Measurements from ENCODE around the gene NEDD8. TPM values are rescaled to one million over a fixed set of nuclear protein-coding genes. Genes with fewer than 3 reads are reported as not detected.
A peak's percentile ranks its signal among the peaks of the same experiment; 100 is the strongest.

The NEDD8 gene
- total RNA-seq, 4 donors from 2014 or later: 44.1 to 77.6 (median 67.9) TPM

DNA sequence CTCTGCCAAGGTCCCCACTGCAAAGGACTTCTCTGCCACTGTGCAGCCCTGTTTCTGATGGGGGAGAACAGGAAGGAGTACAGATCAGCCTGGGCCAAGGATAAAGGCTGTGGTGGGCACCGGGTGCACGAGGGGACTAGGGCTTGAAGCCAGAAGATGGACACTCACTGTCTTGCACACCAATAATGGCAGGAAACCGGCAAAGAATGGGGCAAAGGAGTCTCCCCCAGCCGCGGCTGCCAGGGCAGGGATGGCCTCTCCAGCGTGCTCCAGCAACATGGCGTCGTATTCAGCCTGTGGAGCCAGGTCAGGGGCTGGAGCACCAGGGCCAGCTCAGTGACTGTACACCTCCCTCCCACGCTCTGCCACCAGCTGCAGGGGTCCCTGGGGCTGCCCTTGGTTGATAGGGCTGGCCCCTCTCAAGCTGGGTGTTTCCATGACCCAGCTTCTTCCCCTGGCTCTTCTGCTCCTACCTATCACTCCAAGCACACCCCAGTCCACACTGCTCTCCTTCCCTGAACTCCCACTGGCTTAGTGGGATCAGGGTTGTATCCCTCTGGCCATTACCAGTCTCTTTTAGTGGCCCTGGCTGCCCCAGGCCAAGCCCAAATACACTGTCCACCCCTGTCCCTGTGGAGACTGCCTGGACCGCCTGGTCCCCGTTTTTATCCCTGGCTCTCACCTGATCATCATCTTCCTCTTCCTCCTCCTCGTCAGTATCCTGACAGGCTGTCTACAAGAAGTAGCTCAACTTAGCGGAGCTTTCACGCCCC lies 49.9 kb downstream of the NEDD8 start:
- Histone ChIP-seq H3K27ac (no peak overlapping the region), H3K9me3 (no peaks in the 10 kb centered on the region), H3K36me3 (peaks cover 0 to 87% (median 0%) of the 10 kb centered on the region in 3 donors), H3K4me1 (no peaks in the 10 kb centered on the region), H3K4me3 (no peak overlapping the region), H3K27me3 (no peaks in the 10 kb centered on the region)
- TF ChIP-seq, protein P1, sequence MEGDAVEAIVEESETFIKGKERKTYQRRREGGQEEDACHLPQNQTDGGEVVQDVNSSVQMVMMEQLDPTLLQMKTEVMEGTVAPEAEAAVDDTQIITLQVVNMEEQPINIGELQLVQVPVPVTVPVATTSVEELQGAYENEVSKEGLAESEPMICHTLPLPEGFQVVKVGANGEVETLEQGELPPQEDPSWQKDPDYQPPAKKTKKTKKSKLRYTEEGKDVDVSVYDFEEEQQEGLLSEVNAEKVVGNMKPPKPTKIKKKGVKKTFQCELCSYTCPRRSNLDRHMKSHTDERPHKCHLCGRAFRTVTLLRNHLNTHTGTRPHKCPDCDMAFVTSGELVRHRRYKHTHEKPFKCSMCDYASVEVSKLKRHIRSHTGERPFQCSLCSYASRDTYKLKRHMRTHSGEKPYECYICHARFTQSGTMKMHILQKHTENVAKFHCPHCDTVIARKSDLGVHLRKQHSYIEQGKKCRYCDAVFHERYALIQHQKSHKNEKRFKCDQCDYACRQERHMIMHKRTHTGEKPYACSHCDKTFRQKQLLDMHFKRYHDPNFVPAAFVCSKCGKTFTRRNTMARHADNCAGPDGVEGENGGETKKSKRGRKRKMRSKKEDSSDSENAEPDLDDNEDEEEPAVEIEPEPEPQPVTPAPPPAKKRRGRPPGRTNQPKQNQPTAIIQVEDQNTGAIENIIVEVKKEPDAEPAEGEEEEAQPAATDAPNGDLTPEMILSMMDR (IDR thresholded peaks at IDR 0.05): no peak
- TF ChIP-seq POLR2A (IDR thresholded peaks at IDR 0.05): no peak
- peak in 1 of 3 donors; percentile 29 for DNase-seq

DNA sequence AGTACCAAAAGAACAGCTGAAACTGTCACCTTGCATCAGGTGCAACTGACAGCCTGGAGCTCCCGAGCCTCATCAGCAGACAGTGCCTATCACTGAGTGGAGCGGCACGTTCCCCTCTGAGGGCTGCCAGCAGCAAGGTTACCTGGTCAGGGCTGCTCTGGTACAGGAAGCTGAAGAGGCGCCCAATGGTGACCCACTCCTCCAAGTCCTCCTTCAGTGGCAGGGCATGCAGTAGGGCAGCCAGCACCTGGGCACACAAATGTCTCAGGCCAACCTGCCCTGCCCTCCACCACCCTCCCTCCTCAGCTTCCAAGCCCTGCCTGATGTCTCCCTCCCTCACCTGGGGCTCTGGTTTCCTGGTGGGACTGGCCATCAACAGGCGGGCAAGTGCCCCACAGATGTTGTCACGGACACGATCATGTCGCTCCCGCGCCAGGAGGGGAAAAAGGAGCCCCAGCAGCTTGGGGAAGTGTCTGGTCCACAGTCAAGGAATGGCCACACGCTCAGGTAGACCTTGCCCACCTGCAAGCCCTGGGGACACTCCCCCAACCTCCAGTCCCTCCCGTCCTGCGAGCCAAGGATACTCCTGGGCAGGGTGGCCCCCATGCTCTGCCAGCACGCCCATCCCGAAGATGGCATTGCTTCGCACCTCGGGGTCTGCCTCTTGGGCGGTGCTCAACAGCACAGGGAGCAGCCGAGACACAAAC lies 50.6 kb downstream of the NEDD8 start:
- Histone ChIP-seq H3K4me3 (no peak overlapping the region), H3K27ac (no peak overlapping the region), H3K4me1 (no peaks in the 10 kb centered on the region), H3K9me3 (no peaks in the 10 kb centered on the region), H3K36me3 (peaks cover 0 to 95% (median 0%) of the 10 kb centered on the region in 3 donors), H3K27me3 (no peaks in the 10 kb centered on the region)
- peak in 1 of 3 donors; percentile 41 for DNase-seq
- TF ChIP-seq POLR2A (IDR thresholded peaks at IDR 0.05): no peak
- TF ChIP-seq, protein P1 (IDR thresholded peaks at IDR 0.05): no peak

DNA sequence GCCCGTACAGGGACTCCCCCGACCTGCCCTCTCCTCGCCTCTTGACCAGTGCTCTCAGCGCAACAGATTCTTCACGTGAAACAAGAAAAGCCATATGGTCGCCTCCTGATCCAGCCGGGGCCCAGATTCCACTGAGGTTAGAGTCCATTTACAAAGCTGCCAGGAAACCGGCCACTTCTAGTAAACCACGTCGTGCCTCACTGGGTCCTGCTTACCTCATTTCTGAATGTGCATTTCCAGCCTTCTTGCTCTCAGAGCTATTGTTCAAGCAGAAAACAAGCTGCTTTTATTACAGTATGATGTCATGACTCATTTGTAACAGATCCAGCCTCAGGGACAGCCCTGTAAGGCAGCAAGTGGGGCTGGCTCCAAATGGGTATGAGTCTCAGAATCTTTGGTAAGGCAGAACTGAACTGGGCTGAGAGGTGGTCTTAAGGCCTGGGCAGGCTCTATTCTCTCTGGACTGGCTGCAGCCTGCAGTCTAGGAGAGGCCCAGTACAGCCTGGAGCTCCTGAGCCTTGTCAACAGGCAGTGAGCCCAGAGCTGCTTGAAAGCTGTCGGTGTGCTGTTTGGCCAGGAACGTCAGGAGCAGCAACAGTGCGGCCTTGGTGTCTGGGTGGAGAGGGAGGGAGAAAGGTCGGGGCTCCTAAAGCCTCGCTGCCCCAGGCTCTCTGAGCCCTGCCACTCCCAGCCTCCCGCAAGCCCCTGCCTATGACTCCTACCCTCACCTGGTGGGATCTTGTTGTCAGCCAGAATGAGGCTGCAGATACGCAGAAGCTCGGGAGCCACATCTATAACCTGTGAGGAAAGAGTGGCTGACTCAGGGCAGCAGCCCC lies 52.0 kb downstream of the NEDD8 start:
- DNase-seq: no peak
- H3K4me1 ChIP-seq: no peaks in the 10 kb centered on the region

DNA sequence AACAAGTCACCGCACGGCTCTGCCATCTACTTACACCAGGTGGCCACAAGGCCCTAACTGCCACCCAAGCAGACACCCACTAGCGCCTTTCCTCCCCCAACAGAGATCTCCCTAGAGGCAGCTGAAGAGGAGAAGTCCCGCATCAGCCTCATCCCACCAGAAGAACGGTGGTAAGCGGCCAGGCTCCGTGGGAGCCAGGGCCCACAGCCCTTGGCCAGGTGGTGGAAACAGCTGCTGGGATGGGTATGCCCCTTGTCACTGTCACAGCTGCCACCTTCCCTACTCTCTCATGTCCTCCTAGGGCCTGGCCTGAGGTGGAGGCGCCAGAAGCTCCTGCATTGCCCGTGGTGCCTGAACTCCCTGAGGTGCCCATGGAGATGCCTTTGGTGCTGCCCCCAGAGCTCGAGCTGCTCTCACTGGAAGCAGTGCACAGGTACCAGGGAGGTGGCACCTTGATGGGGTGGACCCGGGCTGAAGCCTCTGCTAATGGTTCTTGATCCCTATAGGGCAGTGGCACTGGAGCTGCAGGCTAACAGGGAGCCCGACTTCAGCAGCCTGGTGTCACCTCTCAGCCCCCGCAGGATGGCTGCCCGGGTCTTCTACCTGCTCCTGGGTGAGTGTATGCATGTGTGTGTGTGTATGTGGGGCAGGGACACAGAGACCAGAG lies 52.7 kb downstream of the NEDD8 start:
- peak in 1 of 3 donors; percentile 43 for DNase-seq
- H3K36me3 ChIP-seq: peaks cover 0 to 84% (median 0%) of the 10 kb centered on the region in 3 donors
- H3K27me3 ChIP-seq: no peaks in the 10 kb centered on the region
- no peaks in the 10 kb centered on the region for H3K9me3 ChIP-seq
- H3K4me1 ChIP-seq: no peaks in the 10 kb centered on the region
- H3K27ac ChIP-seq: peak overlapping the region in 1 of 4 donors; percentile 16
- no peak overlapping the region for H3K4me3 ChIP-seq
- TF ChIP-seq, protein P1 (IDR thresholded peaks at IDR 0.05): no peak
- TF ChIP-seq POLR2A (IDR thresholded peaks at IDR 0.05): no peak

More for the DNA sequence above, 52.0 kb downstream of the NEDD8 start:
- peaks cover 0 to 92% (median 0%) of the 10 kb centered on the region in 3 donors for H3K36me3 ChIP-seq
- TF ChIP-seq POLR2A (IDR thresholded peaks at IDR 0.05): no peak
- TF ChIP-seq, protein P1 (IDR thresholded peaks at IDR 0.05): no peak
- H3K27ac ChIP-seq: peak overlapping the region in 1 of 4 donors; percentile 19
- H3K9me3 ChIP-seq: no peaks in the 10 kb centered on the region
- no peaks in the 10 kb centered on the region for H3K27me3 ChIP-seq
- H3K4me3 ChIP-seq: no peak overlapping the region
